Stimulated activated CD4-positive, alpha-beta T cell treated with anti-CD3 and anti-CD28 coated beads, Interleukin-4, amount 100 ng/mL, for 48 hours (primary cell): ENCODE data around the gene PSMA7.

ENCODE experiments used
- DNase-seq, 2 donors: peaks; one replicate each; pipeline ENCODE4 v3.0.0-alpha.2; 2020; ENCODE audit warnings: low read depth in 2 of 2

Gene PSMA7

DNA sequence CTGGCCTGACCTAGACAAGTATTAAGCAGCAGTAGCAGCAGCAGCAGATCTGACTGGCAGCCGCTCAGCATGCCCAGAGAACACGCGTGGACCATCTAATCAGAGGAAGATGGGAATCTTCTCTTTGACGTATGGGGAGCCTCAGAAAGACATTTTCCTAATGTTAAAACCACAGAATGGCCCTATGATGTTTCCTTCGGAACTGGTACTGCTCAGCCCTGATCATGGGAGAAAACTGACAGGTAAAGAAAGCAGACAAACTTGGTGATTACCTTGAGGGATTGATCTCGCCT lies 6.2 kb downstream of the PSMA7 start:
- DNase-seq, result no peak

GRCh38 chr20:62136283-62137091 lies 6.7 kb downstream of the PSMA7 start:
- DNase-seq, result peak in 1 of 2 donors; percentile 50

GRCh38 chr20:62135573-62136266 lies 7.5 kb downstream of the PSMA7 start:
- DNase-seq, result no peak

DNA sequence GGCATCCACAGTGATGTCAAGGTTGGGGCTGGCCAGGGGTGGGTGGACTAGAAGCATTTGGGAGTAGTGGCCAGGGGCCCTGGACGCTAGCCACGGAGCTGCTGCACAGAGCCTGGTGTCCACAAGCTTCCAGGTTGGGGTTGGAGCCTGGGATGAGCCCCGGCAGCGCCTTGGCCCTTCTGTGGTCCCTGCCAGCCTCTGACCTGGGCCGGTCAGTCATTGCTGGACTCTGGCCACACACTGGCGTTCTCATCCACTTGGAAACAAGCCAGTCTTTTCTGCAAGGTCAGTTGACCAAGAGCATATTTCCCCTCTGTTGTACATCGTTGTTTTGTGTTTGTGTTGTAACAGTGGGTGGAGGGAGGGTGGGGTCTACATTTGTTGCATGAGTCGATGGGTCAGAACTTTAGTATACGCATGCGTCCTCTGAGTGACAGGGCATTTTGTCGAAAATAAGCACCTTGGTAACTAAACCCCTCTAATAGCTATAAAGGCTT lies 8.4 kb downstream of the PSMA7 start:
- DNase-seq, result no peak

DNA sequence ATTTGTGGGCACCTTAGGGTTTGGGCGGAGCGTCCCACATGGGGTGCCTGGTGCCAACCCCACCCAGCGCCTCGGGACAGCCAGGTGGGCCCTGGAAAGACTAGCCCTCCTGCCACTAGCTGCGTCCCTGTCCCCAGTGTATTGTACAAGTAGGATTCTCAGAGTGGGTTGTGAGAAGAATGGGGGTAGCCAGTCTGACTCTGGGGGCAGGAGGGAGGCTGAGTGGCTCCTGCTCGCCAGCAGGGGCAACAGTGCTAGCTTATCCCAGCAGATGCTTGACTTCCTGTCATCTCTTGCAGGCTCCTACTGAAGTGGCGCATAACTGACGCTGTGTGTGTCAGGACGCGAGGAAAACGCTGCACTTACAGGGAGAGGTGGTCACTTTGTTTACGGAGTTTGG lies 9.3 kb downstream of the PSMA7 start:
- DNase-seq, result no peak

DNA sequence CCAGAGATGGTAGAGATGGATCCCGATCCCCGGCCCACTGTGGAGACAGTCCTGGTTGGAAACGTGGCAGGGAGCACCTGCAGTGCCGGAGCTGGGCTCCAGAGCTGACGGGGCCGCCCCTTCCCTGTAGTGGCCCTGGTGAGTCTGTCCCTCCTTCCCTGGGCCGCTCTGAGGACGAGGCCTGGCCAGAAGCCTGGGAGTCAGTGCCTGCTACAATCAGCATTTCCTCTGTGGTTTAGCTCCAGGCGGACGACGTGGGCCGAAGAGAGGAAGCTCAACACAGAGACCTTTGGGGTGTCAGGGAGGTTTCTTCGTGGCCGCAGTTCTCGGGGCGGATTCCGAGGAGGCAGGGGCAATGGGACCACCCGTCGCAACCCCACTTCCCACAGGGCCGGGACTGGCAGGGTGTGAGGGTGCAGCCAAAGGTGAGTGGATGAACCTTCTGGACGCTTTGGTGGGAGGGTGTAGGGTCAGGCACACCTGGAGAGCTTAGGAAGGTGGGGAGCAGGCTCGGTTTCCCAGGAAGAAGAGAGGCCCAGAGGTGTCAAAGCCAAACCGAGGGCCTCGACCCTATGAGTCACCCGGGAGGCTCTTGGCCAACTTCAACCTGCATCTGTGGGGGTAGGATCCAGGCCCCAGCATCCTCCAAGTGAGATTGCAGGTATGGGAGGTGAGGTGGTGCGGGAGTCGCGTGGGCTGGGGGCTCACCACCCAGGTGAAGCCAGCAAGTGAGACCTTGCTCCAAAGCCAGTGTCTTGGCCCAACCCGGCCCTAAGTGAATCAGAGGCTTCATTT lies 9.9 kb downstream of the PSMA7 start:
- DNase-seq, result no peak

- DNase-seq, result no peak
Observed at GRCh38 chr20:62132421-62132820, 10.8 kb downstream of the PSMA7 start.

GRCh38 chr20:62131560-62132320 lies 11.5 kb downstream of the PSMA7 start:
- DNase-seq, result no peak

DNA sequence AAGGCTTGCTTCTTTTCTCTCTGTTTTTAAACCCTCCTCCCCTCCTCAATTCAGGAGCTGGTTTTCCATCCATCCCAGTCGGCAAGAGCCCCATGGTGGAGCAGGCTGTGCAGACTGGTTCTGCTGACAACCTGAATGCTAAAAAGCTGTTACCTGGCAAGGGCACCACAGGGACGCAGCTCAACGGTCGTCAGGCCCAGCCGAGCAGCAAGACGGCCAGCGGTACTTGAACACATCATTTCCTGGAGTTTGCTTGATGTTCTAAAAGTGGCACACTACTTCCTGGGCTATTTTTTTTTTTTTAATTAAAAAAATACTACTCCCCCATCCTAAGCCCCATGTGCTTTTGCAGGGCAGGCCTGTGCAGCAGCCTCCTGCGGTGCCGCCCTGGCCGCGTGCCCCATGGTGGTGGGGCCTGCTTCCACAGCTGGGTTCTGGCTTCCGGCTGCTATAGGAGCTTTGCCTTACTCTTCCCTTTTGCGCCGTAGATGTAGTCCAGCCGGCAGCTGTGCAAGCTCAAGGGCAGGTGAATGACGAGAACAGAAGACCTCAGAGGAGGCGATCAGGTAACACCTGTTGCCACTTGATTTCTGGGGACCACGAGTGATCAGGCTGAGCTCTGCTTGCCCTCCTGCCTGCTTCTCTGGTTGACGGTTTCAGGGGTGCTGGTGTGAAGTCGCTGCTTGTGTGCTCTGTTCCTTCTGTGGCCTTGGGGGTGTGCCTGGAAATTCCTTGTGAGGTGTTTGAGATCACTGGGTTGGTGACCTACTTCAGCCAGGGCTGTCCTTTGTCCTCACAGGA lies 13.3 kb downstream of the PSMA7 start:
- DNase-seq, result no peak

DNA sequence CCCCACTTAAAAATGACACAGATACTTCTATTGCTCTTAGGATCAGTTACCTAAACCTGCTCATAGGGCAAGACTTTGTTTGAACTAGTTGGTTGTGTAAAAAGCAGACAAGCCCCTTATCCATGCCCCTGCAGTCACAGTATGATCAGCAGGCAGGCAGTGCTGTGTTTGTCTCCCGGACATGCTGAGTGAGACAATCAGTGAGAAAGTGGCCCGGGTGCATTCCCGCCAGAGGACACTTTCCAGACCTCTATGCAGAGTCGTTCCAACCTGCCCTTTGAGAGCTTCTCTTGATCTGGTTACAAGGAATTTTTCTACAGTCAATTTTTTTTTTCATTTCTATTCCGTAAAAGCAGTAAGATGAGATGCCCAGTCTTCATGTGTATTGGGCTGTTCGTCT lies 14.7 kb downstream of the PSMA7 start:
- DNase-seq, result no peak

DNA sequence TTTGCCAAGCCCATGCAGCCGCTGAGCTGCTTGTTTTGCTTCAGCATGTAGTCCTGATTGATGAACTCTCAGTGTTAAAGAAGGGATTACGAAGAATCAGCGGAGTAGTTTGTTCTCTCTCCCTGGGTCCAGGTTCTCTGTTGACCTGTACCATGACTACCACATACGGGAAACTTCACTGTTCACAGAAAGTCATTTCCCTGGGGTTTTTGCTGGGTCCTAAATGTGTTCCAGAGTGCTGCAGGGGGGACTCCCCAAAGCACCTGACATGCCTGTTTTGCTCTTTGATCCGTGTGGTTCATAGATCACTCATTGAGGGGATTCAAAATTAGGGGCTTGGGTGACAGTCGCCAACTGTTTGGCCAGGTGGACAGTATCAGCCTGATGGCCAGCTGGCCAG lies 15.4 kb downstream of the PSMA7 start:
- no peak for DNase-seq

GRCh38 chr20:62126141-62126540 lies 17.1 kb downstream of the PSMA7 start:
- DNase-seq, result no peak

- no peak for DNase-seq
Observed at GRCh38 chr20:62123450-62124118, 19.6 kb downstream of the PSMA7 start.

DNA sequence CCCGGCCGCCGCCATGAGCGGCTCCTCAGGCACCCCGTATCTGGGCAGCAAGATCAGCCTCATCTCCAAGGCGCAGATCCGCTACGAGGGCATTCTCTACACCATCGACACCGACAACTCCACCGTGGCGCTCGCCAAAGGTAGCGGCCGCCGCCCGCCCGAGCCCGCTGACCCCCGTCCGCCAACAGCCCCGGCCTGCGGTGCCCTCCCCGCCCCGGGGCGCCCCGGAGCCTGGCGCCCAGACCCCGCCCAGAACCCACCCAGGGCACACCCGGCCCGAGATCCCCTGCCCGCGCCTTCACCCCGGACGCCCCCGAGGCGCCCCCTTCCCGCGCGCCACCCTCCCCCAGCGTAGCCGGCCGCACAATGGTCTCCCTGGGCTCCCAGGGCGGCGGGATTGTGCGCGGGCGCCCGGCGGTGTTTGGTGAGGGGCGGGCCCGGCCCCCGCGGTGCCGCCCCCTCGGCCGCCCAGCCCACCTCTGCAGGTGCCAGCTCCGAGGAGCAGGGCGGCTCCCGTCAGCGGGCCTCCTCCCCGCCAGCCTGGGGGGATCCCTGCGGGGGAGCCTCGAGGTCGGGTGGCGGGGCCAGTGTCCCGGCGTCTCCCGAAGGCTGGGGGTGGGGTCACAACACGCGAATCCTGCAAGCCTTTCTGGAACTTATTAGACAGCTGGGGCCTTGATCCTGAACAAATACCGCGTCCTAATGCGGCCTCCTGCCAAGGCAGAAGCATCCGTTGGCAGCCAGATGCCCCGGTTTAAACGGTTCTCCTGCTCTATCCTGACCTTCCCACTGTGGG lies 20.3 kb downstream of the PSMA7 start:
- no peak for DNase-seq

GRCh38 chr20:62121776-62122653 lies 21.2 kb downstream of the PSMA7 start, which contains the start of gene LSM14B:
LSM14B (plus strand) TSS chr20:62122475; CDS start chr20:62122667, 192 bp downstream.
- DNase-seq, result peak; percentile 97 to 98

- DNase-seq, result no peak
Observed at GRCh38 chr20:62120990-62121775, 22.0 kb downstream of the PSMA7 start.

GRCh38 chr20:62120365-62120762 lies 22.8 kb downstream of the PSMA7 start:
- DNase-seq, result no peak
